ENCODE results near the gene CD80. TPM values are rescaled to one million over a fixed set of nuclear protein-coding genes. Genes with fewer than 3 reads are reported as not detected.

CD80 gene
- polyA plus RNA-seq, 1 of the 3 experiments (the other 2 are of a cell fraction), result not detected

GRCh38 chr3:119541547-119541946, 17.9 kb downstream of the CD80 start:
- Histone ChIP-seq H3K27ac (ENCODE audit: low read depth in 2 of 2, low read length in 1 of 2) (no peak overlapping the region), H3F3A (replicated peaks; ENCODE audit: insufficient read depth) (no peaks in the 10 kb centered on the region), H3K9me3 (no peaks in the 10 kb centered on the region), H3K4me3 (ENCODE audit: low read depth in 2 of 2, low read length in 1 of 2) (no peak overlapping the region), H2AFZ (ENCODE audit: low read depth) (no peak overlapping the region), H3K9me2 (no peaks in the 10 kb centered on the region), H3K36me3 (replicated peaks in 1 of 2; ENCODE audit: control insufficient read depth in 1 of 2, insufficient read depth in 2 of 2, low read length in 1 of 2) (no peaks in the 10 kb centered on the region), H3K27me3 (ENCODE audit: insufficient read depth) (no peaks in the 10 kb centered on the region), H3K4me1 (ENCODE audit: control insufficient read depth in 1 of 2, insufficient read depth in 2 of 2, low read depth in 1 of 2, low read length in 1 of 2) (no peaks in the 10 kb centered on the region), H3K4me2 (no peak overlapping the region), H3K9ac (no peak overlapping the region), H4K20me1 (ENCODE audit: insufficient read depth) (no peaks in the 10 kb centered on the region), H3K79me2 (ENCODE audit: insufficient read depth) (no peaks in the 10 kb centered on the region)
- CTCF ChIA-PET, result no interaction called here
- 59% methylated on average over 3 of the region's 3 CpGs for WGBS (ENCODE audit: low lambda C conversion rate)
- TF ChIP-seq PBX3 (IDR thresholded peaks at IDR 0.05), result no peak
- TF ChIP-seq CHD2 (IDR thresholded peaks at IDR 0.05; ENCODE audit: low read length, partially characterized antibody), result no peak
- no peak for TF ChIP-seq NRF1 (IDR thresholded peaks at IDR 0.05; ENCODE audit: low read depth, low read length)
- TF ChIP-seq SIN3A (IDR thresholded peaks at IDR 0.05; ENCODE audit: borderline replicate concordance, low read depth, low read length), result no peak
- TF ChIP-seq USF2 (IDR thresholded peaks at IDR 0.05; ENCODE audit: borderline replicate concordance, low read depth, low read length), result no peak
- TF ChIP-seq RXRA (IDR thresholded peaks at IDR 0.05; ENCODE audit: borderline replicate concordance, low read depth), result no peak
- no peak for TF ChIP-seq RAD21 (IDR thresholded peaks at IDR 0.05; ENCODE audit: low read length)
- TF ChIP-seq USF1 (IDR thresholded peaks at IDR 0.05; ENCODE audit: borderline replicate concordance, low read depth), result no peak
- TF ChIP-seq MAX (IDR thresholded peaks at IDR 0.05; ENCODE audit: low read depth), result no peak
- TF ChIP-seq GATA2 (CRISPR knock-in tag; IDR thresholded peaks at IDR 0.05), result no peak
- no peak for TF ChIP-seq CTCF (IDR thresholded peaks at IDR 0.05)
- no peak for TF ChIP-seq TCF12 (IDR thresholded peaks at IDR 0.05)
- no peak for TF ChIP-seq YY1 (IDR thresholded peaks at IDR 0.05; ENCODE audit: low read depth)
- TF ChIP-seq MEF2A (IDR thresholded peaks at IDR 0.05; ENCODE audit: borderline replicate concordance, low read depth), result no peak
- TF ChIP-seq SMC3 (IDR thresholded peaks at IDR 0.05; ENCODE audit: low read depth, low read length), result no peak
- no peak for TF ChIP-seq MXI1 (IDR thresholded peaks at IDR 0.05; ENCODE audit: low read depth, low read length)
- TF ChIP-seq JUND (IDR thresholded peaks at IDR 0.05), result no peak
- no peak for TF ChIP-seq GABPA (IDR thresholded peaks at IDR 0.05; ENCODE audit: low read depth)
- TF ChIP-seq ZBTB33 (IDR thresholded peaks at IDR 0.05; ENCODE audit: borderline replicate concordance, low read depth), result no peak
- TF ChIP-seq EZH2phosphoT487 (IDR thresholded peaks at IDR 0.05; ENCODE audit: borderline replicate concordance, low read depth), result no peak
- no peak for DNase-seq
- POLR2A ChIA-PET, result no interaction called here

Data from SK-N-SH (cell line).